A549 (cell line): ENCODE results near the gene TOMM20L. TPM values are rescaled to one million over a fixed set of nuclear protein-coding genes. Genes with fewer than 3 reads are reported as not detected.
"Not testable (repeated sequence)": the region's sequence is repeated elsewhere in the genome, so short reads cannot be mapped to it uniquely, and the experiment has no call there.

Experiments
- ATAC-seq, 2 experiments: fragments of 200-7000 bp in 1 of 2; fragments of >200 bp in 1 of 2; cut with Nextera tagmentation in 1 of 2; cut with Tn5 transposase in 1 of 2; 3 replicates each; pipeline versions ENCODE4 v1.8.0 to v1.9.1; 2018 to 2020; ENCODE audit warnings: mild to moderate bottlenecking in 1 of 2, moderate library complexity in 1 of 2
- CTCF ChIA-PET: fragments of 300-600 bp; sonication (Branson Sonifier 250); formaldehyde crosslinking; extraction: SDS; loops from one replicate; lab custom pipeline; 2021; ENCODE audit warnings: antibody characterized with exemption, inconsistent platforms; lab: Yijun Ruan, JAX
- POLR2A ChIA-PET: fragments of 350-600 bp; formaldehyde crosslinking; extraction: SDS; loops from one replicate; lab custom pipeline; 2021; ENCODE audit warnings: antibody characterized with exemption, inconsistent platforms; lab: Yijun Ruan, JAX
- DNase-seq, 2 experiments: peaks; one replicate each; pipeline versions ENCODE4 v3.0.0 to v3.0.0-alpha.2; 2011 to 2016; ENCODE audit warnings: low read depth in 1 of 2, low spot score in 1 of 2
- FAIRE-seq: peaks from 2 replicates; lab custom pipeline; 2011; peaks lifted over from hg19 to GRCh38; lab: Jason Lieb, UNC
- H3K27ac ChIP-seq, 2 experiments: fragments of >200 bp; sonication (Bioruptor Twin); formaldehyde crosslinking; 3 replicates each; pipeline ENCODE4 v1.5.1; 2016 to 2017
- H3K4me1 ChIP-seq: fragments of >200 bp; sonication (Bioruptor Twin); formaldehyde crosslinking; 3 replicates; pipeline ENCODE4 v1.6.1; 2016
- H3K4me2 ChIP-seq: fragments of >200 bp; sonication (Bioruptor Twin); formaldehyde crosslinking; 3 replicates; pipeline ENCODE4 v1.6.1; 2016
- H3K4me3 ChIP-seq: fragments of >200 bp; sonication (Bioruptor Twin); formaldehyde crosslinking; 3 replicates; pipeline ENCODE4 v1.5.1; 2016
- H3K9me3 ChIP-seq: fragments of >200 bp; sonication (Bioruptor Twin); formaldehyde crosslinking; 3 replicates; pipeline ENCODE4 v1.6.1; 2016
- BHLHE40 ChIP-seq: IDR thresholded peaks from 2 replicates; pipeline ENCODE4 v1.6.1; 2012; ENCODE audit warnings: low read depth, low read length, inconsistent platforms
- CEBPB ChIP-seq, 2 experiments: fragments of >200 bp in 1 of 2; sonication (Bioruptor Twin) in 1 of 2; formaldehyde crosslinking in 1 of 2; IDR thresholded peaks; 2 replicates each; pipeline ENCODE4 v1.6.1; 2012 to 2016
- ELK1 ChIP-seq: fragments of 150-350 bp; IDR thresholded peaks from 2 replicates; pipeline ENCODE4 v1.6.1; 2014; ENCODE audit warnings: low read depth, mild to moderate bottlenecking, low read length
- EP300 ChIP-seq, 2 experiments: fragments of >200 bp; sonication (Bioruptor Twin); formaldehyde crosslinking; IDR thresholded peaks; 2 replicates in 1 of 2; 3 replicates in 1 of 2; pipeline ENCODE4 v1.6.1; 2016 to 2017
- ESRRA ChIP-seq: fragments of 150-350 bp; IDR thresholded peaks from 2 replicates; pipeline ENCODE4 v1.6.1; 2014; ENCODE audit warnings: mild to moderate bottlenecking, low read length, borderline replicate concordance
- FOXS1 ChIP-seq: fragments of 250-450 bp; sonication (Bioruptor Pico); IDR thresholded peaks from 2 replicates; pipeline ENCODE4 v1.5.0; 2020; ENCODE audit warnings: mild to moderate bottlenecking, moderate library complexity
- HOXB13 ChIP-seq: fragments of 250-450 bp; sonication (Bioruptor Pico); IDR thresholded peaks from 2 replicates; pipeline ENCODE4 v1.5.0; 2020; ENCODE audit warnings: low read depth, mild to moderate bottlenecking, moderate library complexity
- MAFK ChIP-seq: fragments of 450-650 bp; IDR thresholded peaks from 2 replicates; pipeline ENCODE4 v1.6.1; 2014; ENCODE audit not compliant: partially characterized antibody
- NPAS2 ChIP-seq: fragments of 250-450 bp; sonication (Bioruptor Pico); IDR thresholded peaks from 2 replicates; pipeline ENCODE4 v1.8.0; 2022; ENCODE audit warnings: mild to moderate bottlenecking, moderate library complexity, borderline replicate concordance
- PHF8 ChIP-seq: fragments of 200-600 bp; sonication (generic); IDR thresholded peaks from 2 replicates; pipeline ENCODE4 v1.6.1; 2016; ENCODE audit warnings: low read depth, mild to moderate bottlenecking, antibody characterized with exemption, moderate library complexity, borderline replicate concordance
- POLR2A ChIP-seq: IDR thresholded peaks from 2 replicates; pipeline ENCODE4 v1.6.1; 2012; ENCODE audit warnings: mild to moderate bottlenecking, low read length
- RARB ChIP-seq: fragments of 250-450 bp; sonication (Bioruptor Pico); IDR thresholded peaks from 2 replicates; pipeline ENCODE4 v1.8.0; 2021; ENCODE audit warnings: mild to moderate bottlenecking, moderate library complexity
- REST ChIP-seq: fragments of 200-600 bp; sonication (generic); IDR thresholded peaks from 2 replicates; pipeline ENCODE4 v1.6.1; 2016; ENCODE audit warnings: antibody characterized with exemption, mild to moderate bottlenecking, moderate library complexity
- RFX5 ChIP-seq: fragments of 450-650 bp; IDR thresholded peaks from 2 replicates; pipeline ENCODE4 v1.7.1; 2014; ENCODE audit warnings: antibody characterized with exemption, mild to moderate bottlenecking, moderate library complexity
- SREBF2 ChIP-seq: fragments of 450-650 bp; IDR thresholded peaks from 2 replicates; pipeline ENCODE4 v1.6.1; 2014; ENCODE audit warnings: mild to moderate bottlenecking, moderate library complexity
- TFCP2L1 ChIP-seq: fragments of 250-450 bp; sonication (Bioruptor Pico); IDR thresholded peaks from 2 replicates; pipeline ENCODE4 v1.5.0; 2021; ENCODE audit warnings: mild to moderate bottlenecking
- TP53 ChIP-seq: fragments of 250-450 bp; sonication (Bioruptor Pico); IDR thresholded peaks from 2 replicates; pipeline ENCODE4 v1.5.0; 2021; ENCODE audit warnings: mild to moderate bottlenecking, moderate library complexity
- ZNF302 ChIP-seq: fragments of 250-450 bp; sonication (Bioruptor Pico); IDR thresholded peaks from 2 replicates; pipeline ENCODE4 v1.9.0; 2021; ENCODE audit warnings: inconsistent platforms, mild to moderate bottlenecking, moderate library complexity
- WGBS: methylation state at CpG from one replicate; pipeline ENCODE4 v1.1.6; 2017; ENCODE audit errors: missing lambda C conversion rate; 5-methylcytosine and 5-hydroxymethylcytosine counted together
- polyA plus RNA-seq, 4 experiments: library from polyadenylated mRNA; depleted of rRNA in 3 of 4; stranded (reverse); fragments of >200 nt; fragmentation: RNase III in 1 of 4; extraction: RNeasy Plus Mini Kit Qiagen cat#74134 plus additional on column Dnase treatment in 1 of 4; gene quantifications; 2 replicates in 3 of 4; 3 replicates in 1 of 4; pipeline ENCODE4 v1.2.3, GENCODE V29; 2011 to 2017
- TF ChIP-seq, protein P1 (sequence below): fragments of >200 bp; sonication (Bioruptor Twin); formaldehyde crosslinking; IDR thresholded peaks from 3 replicates; pipeline ENCODE4 v1.6.1; 2016
- TF ChIP-seq, protein P2 (sequence below): fragments of >200 bp; sonication (Bioruptor Twin); formaldehyde crosslinking; IDR thresholded peaks from 2 replicates; pipeline ENCODE4 v1.6.1; 2016
- TF ChIP-seq, protein P3 (sequence below): fragments of 450-650 bp; IDR thresholded peaks from 2 replicates; pipeline ENCODE4 v1.6.1; 2014; ENCODE audit warnings: antibody characterized with exemption

The TOMM20L gene
- polyA plus RNA-seq, 2 of the 4 experiments (the other 2 are of a cell fraction): not detected

DNA sequence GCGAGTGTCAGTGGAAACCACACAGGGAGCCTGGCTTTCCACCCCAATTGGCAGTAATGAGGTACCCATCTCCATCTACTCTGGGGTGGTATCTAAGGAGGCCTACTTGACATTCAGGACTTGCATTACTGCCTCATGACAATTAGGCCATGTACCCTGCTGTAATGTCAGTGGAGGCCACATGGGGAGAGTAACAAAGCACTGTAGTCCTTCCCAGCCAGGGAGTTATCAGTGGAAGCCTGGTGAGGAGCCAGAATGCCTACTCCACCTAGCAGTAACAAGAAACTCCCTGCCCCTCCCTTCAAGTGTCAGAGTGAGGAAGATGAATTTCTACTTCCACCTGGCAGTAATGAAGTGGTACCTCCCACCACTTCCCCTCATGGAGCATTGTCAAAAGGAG is 19.1 kb downstream of the TOMM20L start (continued):
- TF ChIP-seq REST: no peak
- TF ChIP-seq, all 56 proteins: peak for 0

- POLR2A ChIA-PET: no interaction called here
- Histone ChIP-seq H3K9me3 (0 out of 3 replicates have a peak, but pooled peaks cover 6% of the 10 kb centered on the region), H3K27ac (no peak overlapping the region), H3K4me2 (no peak overlapping the region), H3K4me3 (no peak overlapping the region), H3K4me1 (no peaks in the 10 kb centered on the region)
- FAIRE-seq (no peak), ATAC-seq (no peak), DNase-seq (no peak)
- 96% methylated on average over 10 of the region's 10 CpGs for WGBS
- TF ChIP-seq RARB (no peak), TFCP2L1 (no peak), SREBF2 (no peak), TP53 (CRISPR knock-in tag) (no peak), NPAS2 (no peak), BHLHE40 (no peak)
- TF ChIP-seq, protein P1, sequence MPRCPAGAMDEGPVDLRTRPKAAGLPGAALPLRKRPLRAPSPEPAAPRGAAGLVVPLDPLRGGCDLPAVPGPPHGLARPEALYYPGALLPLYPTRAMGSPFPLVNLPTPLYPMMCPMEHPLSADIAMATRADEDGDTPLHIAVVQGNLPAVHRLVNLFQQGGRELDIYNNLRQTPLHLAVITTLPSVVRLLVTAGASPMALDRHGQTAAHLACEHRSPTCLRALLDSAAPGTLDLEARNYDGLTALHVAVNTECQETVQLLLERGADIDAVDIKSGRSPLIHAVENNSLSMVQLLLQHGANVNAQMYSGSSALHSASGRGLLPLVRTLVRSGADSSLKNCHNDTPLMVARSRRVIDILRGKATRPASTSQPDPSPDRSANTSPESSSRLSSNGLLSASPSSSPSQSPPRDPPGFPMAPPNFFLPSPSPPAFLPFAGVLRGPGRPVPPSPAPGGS: no peak
- CTCF ChIA-PET: no interaction called here
Observed at GRCh38 chr14:58415636-58416547, 20.2 kb downstream of the TOMM20L start.

DNA sequence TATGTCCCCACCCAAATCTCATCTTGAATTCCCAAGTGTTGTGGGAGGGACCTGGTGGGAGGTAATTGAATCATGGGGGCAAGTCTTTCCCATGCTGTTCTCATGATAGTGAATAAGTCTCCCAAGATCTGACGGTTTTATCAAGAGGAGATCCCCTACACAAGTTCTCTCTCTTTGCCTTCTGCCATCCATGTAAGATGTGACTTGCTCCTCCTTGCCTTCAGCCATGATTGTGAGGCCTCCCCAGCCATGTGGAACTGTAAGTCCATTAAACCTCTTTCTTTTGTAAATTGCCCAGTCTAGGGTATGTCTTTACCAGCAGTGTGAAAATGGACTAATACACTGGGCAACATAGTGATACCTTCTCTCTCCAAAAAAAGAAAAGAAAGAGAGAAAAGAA is 21.2 kb downstream of the TOMM20L start:
- POLR2A ChIA-PET, H3K4me1 ChIP-seq, H3K27ac ChIP-seq, ATAC-seq, H3K9me3 ChIP-seq, H3K4me3 ChIP-seq, H3K4me2 ChIP-seq, FAIRE-seq, DNase-seq: not testable (repeated sequence)
- CTCF ChIA-PET: interaction anchor here (0.6 kb wide), 1 partner anchor 164 kb away, joined by 3 read pairs; no protein-coding TSS in a partner anchor
- 92% methylated on average over 1 of the region's 1 CpG for WGBS

DNA sequence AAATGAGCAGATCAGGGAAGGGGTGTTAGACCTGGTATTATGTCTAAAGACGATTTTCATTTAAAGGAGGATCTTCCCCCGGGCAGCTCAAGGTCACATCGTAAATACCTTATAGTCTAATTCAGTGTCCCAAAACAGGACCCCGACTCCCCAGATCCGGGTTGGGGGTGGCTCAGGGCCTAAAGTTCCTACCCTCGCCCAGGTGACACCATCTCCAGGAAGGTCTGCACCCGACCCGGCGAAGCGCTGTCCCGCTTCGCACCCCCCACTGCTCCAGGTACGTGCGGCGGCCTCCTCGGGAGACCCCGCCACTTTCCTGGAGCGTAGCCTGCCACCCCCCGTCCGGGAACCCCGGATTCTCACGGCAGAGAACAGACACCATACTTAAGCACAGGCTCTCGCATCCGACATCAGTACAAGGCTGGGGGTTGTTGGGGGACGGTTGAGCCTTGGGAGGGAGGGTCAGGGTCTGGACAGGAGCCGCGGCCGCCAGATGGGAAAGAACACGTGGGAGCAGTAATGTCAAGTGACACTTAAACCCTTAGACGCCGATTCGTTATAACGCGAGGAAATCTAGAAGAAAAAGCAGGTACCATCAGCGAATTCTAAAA is 31.0 kb downstream of the TOMM20L start:
- DNase-seq (peak; percentile 56 to 85), FAIRE-seq (no peak), ATAC-seq (peak; percentile 82 to 88)
- Histone ChIP-seq H3K9me3 (no peaks in the 10 kb centered on the region), H3K4me1 (peaks cover 21% of the 10 kb centered on the region; the same call in 2 of the 3 replicates), H3K4me3 (peak overlapping the region; percentile 75), H3K4me2 (peak overlapping the region; percentile 64), H3K27ac (peak overlapping the region; percentile 97 to 98)
- ChIA-PET POLR2A (interaction anchor here (0.6 to 2.3 kb wide), 9 partner anchors 9 to 210 kb away, joined by 3 to 9 read pairs (median 3); partner anchors contain the start of gene ARID4A), CTCF (interaction anchor here (1.1 to 1.6 kb wide), 3 partner anchors 12 to 40 kb away, joined by 4 to 6 read pairs (median 4); partner anchors contain the start of gene TOMM20L)
- WGBS: 3% methylated on average over 34 of the region's 35 CpGs
- TF ChIP-seq EP300 (IDR thresholded peaks at IDR 0.05) (no peak), TP53 (CRISPR knock-in tag) (no peak), BHLHE40 (no peak), HOXB13 (no peak), NPAS2 (no peak), POLR2A (peak; percentile 44; the same call in 1 of the 2 replicates), RFX5 (no peak), ELK1 (no peak), ESRRA (no peak), MAFK (no peak), RARB (no peak), CEBPB (IDR thresholded peaks at IDR 0.05) (no peak), ZNF302 (CRISPR knock-in tag) (no peak), FOXS1 (CRISPR knock-in tag) (no peak; the same call in 1 of the 2 replicates), SREBF2 (no peak), PHF8 (peak; percentile 62; the same call in 1 of the 2 replicates)
- TF ChIP-seq, protein P2, sequence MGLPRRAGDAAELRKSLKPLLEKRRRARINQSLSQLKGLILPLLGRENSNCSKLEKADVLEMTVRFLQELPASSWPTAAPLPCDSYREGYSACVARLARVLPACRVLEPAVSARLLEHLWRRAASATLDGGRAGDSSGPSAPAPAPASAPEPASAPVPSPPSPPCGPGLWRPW: no peak
- TF ChIP-seq, protein P3, sequence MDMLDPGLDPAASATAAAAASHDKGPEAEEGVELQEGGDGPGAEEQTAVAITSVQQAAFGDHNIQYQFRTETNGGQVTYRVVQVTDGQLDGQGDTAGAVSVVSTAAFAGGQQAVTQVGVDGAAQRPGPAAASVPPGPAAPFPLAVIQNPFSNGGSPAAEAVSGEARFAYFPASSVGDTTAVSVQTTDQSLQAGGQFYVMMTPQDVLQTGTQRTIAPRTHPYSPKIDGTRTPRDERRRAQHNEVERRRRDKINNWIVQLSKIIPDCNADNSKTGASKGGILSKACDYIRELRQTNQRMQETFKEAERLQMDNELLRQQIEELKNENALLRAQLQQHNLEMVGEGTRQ: peak; percentile 80
